ENCODE results near the gene KSR1.

KSR1 gene

DNA sequence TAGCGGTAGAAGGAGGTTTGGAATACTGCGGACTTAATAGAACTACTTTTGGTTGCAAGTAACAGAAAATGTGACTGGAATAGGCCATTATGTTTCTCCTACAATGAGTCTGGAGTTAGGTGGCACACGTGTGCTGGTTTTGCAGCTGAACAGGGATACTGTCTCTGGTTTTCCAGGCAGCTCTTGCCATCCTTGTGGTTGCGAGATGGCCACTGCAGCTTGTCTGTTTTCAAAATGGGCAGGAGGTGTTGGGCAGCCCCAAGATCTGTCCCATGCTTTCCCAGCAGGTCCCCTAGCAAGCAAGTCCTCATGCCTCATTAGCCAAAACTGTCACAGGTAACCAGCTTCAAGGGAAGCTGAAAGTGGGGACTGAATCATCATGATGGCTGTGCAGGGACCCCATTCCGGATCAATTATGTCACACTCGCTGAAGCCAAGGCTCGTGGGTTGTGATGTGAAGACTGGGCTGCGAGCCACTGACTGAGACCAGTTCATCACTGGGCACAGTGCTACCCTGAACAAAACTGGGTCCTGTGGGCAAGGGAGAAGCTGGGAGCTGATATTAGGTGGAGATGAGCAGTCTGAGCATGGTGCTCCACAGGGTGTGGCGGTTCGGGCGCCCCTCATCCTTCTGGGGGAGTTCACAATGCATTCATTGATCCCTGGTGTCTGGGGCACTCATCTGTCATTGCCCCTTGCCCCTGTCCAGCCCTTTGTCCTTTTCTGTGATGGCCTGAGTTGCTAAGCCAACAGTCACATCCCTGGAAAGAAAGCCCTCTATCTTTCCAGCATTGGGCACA lies 82.1 kb downstream of the KSR1 start:
- FAIRE-seq: no peak

DNA sequence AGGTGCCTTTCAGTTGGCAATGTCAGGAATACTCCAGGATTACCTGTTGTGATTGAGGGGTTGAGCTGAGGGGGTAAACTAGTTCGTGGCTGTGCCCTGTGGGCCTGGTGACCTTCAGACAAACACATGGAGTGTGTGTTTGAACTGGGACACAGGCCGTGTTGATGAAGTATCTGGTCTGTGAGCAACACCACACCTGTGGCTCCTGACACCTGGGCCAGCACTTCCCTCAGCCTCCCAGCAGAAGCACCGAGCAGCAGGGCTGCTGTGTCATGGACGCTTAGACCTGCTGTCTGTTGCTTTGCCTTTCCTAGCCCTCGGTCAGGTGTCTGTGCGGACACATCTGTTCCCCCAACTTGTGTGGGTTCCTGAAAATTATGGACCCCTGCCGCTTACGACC lies 82.9 kb downstream of the KSR1 start:
- no peak for FAIRE-seq

DNA sequence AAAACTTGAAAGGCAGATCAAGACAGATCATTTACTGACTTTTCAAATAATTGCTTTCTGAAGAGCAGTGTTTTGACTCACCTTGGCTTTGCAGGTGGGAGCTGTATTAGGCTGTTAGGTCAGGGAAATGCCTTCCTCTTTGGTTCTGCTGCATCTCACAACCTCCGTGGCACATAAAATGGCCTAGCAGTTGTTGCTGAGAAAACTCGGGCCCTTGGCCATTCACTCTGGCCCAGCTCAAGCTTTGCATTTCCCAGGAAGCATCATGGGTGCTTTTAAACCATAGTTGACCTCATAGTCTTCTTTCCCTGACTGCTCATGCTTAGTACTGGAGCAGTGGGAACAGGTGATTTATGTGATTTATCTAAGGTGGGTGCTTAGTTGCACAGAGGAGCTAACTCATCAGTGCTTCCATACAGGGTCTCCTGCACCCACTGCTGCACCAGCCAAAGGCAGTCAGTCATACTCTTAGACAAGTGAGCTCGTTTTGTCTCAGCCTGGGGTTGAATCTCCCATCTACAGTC lies 83.6 kb downstream of the KSR1 start:
- no peak for FAIRE-seq

DNA sequence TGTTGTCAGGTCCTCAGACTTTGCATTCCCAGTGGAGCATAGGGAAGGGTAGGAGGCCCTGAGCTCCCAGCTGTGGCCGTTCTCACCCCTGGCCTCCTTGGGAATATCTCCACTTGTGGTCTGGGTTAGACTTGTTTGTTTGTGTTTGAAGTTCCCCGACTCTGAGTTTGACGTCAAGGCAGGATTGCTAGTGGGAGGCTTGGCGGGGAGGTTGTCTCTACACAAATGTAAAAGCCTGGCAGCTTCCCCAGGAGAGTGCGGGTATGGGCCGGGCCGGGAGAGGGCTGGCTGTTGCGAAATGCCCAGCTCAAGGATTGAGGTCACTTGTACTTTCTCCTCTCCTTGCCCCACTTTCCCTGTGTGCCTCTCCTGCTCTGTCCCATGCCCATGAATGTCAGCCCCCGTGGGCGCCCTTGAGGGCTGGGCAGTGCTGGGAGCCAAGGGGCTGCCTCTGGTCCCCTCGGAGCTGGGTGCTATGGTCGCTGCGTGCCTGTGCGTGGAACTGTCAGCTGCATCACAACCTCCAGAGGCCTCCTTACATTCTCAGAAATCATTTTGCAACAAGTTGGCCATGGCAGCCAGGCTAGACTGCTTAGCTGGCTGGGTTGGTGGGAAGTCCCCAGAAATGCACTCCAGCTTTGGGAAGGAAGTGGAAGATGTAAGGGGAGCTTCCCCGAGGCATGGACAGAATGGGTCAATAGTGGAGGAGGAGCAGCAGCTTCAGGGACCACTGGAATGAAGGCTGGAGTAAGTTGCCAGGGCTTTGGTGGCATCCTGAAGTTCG lies 84.3 kb downstream of the KSR1 start:
- no peak for FAIRE-seq

DNA sequence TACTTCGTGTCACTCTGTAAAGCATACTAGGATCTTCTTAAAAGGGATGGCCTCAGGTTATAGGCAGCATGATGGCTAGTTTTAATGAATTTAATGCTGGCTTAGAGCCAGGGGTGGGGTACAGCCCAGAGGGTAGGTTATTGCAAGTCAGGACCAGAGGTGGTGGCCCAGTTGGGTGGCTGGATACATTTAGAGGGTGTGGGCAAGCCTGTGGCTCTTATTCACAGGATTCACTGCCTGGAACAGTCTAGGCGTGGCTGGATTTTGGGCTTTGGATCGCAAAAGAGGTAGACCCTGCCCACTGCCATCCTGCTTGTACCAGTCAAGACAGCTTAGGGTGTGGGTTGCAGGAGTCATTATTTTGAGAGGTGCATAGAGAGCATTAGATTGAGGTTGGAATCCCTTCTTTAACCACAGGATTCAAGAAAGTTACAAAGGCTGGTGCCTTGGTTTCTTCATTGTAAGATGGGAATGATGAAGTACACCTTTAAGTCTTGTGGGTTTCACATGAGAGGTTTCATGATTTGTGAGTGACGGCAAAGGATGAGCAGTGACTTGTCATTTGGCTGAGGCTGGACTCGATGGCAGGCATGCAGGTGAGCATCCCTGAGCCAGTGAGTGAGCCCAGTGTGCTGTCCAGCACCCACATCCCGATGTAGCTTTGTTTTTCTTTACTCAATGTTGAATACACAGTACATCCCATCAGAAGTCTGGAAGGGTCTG lies 85.2 kb downstream of the KSR1 start:
- FAIRE-seq: no peak

DNA sequence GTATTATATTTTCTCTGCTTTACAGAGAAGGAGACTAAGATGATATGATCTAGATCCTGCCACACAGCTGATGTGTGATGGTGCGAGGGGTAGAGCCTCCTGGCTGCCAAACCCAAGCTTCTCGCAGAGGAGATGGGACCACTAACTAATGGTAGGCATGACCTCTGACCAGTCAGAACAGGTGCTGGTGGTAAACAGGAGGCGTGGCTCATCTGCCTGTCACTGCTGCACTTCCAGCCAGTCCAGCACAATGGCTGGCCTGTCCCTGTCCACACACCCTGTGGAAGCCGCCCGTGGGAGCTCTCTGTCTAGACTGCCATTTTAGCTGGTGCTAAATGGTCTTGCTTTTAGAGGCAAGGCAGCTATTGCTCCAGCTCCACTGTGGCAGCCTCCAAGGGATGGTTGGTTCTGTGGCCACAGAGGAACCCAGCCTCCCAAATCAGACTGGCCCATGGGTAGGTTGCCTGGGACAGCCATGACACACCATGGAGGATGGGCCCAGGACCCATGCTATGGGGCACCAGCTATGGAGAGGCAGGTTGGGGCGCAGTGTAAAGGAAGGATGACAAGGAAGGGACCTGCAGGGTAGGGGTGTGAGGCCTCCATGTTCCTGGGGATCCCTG lies 86.7 kb downstream of the KSR1 start:
- FAIRE-seq: no peak

DNA sequence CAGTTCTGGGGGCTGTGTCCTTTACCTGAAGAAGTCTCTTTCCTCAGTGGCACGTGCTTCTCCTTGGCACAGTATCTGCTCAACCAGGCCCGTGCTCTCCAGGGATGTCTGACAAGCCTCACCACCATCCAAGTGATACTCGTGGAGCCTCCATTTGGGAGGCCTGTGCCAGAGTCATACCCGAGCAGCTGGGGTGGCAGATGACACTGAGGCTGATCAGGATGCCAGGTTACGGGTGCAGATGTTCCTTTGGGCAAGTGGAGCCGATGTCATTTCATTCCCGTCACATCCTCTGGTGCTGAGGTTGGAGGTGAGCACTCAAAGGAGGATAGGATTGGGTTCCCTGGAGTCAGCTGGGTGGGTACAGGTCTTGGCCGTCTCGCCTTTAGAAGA lies 87.2 kb downstream of the KSR1 start:
- no peak for FAIRE-seq

DNA sequence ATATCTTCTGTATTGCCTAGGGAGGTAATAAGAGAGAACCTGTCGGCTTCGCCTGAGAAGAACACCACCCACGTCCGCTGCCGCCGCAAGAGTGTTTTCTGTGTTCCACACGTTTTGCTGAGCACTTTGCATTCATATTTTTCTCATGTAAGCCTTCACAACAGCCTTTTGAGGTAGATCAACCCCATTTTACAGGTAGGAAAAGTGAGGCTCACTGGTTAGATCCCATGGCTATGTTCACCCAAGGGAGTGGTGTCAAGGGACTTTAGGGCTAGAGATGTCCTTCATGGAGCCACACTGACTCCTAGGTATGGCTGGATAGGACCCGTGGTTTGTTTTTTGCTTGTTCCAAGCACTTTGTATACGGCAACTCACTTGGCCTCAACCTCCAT lies 87.7 kb downstream of the KSR1 start:
- FAIRE-seq: no peak

DNA sequence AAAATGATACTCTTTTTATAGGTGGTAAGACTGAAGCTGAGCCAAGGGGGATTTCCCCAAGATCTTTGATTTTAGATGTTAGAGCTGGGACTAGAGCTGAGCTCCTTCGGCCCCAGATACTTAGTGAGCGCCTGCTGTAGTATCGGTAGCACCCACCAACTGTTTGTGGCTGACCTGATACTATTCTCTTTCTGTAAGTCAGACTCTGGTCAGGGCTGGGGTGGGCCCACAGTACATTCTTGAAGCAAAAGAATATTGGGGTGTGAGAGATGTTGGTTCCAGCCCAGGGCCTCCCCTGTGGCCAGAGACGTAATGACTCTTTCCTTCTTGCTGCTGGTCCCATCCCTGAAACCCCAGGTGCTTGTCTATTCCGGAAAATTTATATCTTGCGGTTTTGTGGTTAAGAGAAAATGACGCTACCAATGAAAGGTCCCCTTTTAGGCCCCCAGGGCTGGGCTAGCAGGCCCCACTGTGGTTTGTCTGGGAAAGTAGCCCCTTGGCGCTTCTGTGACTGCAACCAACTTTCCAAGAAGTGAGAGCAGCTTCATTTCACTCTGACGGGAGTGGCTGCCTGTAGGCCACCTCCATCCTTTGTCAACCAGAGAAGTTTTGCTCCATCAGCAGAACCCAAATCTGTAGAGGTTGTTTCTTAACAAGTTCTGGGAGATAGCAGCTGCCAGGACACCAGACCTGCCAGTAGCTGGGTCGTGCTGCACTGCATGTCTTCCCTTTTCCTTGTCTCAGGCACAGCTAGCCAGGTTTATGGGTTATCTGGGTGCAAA lies 88.3 kb downstream of the KSR1 start:
- FAIRE-seq: no peak

DNA sequence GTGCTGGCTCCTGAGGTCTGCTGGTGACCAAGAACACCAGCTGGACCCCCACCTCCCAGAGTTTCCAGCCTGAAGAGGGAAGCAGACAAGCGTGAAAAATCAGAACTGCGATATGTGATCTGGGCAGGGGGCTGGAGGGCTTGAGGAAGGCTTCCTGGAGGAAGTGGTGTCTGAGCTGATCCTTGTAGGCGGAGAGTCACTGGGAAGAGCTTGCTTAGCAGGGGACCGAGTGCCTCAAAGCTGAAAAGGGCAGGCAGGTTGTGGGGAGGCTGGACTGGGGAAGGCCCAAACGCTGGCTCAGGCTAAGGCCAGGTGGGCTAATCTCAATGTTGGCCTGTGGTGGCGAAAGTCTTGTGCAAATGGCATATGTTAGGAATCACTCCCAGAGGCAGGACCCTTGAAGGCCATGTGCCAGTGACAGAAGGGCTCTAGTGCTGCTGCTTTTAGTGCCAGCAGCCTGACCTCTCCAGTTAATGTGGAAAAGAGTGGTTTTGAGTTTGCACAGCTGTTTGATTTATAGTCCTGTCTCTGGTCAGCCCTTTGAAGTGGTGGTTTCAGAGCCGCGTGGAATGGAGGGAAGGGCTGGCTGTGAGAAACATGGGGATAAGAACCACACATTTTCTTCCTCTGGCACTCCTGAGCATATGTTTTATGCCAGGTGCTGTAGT lies 89.4 kb downstream of the KSR1 start:
- FAIRE-seq: no peak

DNA sequence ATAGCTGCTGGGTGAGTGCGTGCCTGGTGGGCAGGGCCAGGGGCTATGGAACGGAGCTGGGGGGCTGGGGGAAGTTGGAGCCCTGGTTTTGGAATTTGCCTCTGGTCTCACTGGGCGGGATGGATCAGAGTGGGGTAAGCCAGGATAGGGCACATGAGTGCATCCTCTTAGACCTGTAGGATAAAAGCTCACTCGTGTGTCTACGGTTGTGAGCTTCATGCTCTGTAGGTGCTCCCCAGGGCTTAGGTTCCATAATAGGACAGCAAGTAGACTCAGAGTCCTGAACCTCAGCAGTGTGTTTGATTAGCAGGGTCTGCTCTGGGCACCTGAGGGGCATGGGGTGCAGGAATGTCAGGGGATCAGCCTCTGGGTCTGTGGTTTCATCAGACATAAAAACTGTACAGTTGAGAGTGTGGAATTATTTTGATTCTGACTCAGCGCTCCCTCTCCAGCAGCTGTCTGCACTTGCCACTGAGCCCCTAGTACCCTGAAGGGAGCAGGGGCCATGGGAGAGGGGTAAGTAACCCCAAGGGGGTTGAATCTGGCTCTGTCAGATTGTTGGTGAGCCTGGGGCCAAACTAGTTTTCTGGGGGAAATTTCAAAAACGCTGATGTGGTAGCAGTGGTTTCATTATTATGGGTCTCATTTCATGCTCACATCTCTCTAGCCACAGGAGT lies 90.5 kb downstream of the KSR1 start:
- no peak for FAIRE-seq

DNA sequence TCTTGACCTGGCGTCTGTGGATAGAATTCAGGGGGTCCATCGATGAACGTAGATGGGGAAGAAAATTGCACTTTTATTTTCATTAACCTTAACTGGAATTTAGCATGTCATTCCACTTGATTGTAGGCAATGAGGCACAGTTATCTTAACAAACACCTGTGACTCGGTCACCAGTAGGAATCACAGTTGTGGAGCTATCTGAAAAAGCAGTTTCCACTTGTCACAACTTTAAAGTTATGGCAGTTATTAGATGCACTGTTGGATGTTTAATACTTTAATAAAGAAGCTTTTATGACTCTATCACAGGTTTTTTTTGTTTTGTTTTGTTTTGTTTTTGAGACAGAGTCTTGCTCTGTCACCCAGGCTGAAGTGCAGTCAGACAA lies 91.0 kb downstream of the KSR1 start:
- no peak for FAIRE-seq

DNA sequence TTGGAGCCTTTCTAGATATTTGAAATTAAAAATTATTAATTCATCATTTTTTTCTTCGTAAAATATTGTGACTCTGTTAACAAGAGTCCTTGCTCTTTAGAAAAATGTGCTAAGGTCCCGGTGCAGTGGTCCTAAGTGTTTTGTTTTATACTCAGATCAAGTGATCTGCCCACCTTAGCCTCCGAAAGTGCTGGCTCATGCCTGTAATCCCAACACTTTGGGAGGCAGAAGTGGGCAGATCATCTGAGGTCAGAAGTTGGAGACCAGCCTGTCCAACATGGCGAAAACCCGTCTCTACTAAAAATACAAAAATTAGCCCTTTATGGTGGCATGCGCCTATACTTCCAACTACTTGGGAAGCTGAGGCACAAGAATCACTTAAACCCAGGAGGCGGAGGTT lies 92.1 kb downstream of the KSR1 start:
- FAIRE-seq: no peak

DNA sequence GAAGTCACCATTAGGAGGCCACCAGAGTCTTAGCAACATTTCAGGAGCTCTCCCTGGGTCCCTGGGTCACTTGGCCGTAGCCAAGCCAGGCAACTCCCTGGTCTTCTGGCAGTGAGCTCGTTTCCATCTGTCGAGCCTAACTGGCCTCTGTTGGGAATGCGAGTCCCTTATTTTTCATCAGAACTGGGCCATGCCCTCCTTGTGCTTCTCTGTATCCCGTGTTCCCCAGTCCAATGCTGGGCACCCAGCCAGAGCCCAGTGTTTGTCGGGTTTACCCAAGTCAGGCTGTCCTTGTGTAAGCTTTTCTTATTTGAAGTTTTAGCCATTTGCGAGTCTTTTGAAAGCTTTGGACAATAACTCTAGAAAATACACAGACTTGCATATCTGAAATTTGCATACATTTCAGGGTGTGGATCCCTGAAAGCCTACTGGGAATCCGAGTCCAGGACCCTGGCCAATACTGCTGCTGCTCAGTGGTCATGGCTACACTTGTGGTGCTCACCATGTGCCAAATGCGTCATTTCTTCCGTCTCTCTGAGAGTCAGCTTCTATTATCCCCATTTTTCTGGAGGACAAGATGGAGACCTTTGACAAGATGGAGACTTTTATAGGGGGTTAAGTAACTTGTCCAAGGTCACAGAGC lies 93.1 kb downstream of the KSR1 start:
- no peak for FAIRE-seq

DNA sequence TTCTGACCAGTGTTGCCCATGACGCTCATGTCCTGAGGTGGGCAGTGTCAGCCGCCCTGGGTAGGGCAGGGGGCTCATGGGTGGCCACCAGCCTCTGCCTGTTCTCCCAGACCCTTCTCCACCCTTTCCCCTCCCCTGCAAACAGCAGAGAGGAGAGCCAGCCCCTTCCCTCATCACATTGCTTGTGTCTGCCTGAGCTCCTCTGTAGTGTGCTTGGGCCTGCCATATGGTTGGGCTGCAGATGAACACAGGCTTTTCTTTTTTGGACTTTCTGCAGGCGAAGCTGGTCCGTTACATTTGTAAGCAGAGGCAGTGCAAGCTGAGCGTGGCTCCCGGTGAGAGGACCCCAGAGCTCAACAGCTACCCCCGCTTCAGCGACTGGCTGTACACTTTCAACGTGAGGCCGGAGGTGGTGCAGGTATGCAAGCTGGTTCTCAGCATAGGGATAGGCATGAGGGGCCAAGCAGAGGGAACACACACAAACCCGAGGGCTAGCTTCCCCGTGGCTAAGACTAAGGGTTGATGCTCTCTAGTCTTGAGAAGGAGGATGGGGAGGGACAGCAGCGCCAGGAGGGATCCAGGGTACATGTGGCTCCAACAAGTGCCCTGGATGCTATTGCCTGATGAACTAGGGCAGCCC lies 94.2 kb downstream of the KSR1 start:
- no peak for FAIRE-seq

DNA sequence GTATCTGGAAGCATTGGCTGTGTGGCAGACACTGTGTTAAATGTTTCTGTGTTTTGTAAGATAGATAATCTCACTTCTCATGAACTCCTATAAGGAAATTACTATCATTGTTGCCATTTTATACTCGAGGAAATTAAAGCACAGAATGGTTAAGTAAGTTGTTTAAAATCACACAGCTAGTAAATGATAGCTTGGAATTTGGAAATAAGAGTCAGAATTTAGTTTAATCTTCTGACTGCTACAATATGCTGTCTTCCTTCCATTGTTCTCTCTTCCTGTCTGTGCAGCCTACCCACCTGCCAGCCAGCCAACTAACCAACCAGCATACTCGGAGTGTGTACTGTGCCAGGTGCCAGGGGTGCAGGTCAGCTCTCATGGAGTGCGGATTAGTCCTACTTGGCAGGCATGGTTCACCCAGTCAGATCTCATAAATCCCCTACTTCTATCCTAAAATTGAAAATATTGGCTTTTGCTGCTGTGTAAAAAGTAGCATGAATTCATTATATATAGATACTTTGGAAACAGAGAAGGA lies 94.8 kb downstream of the KSR1 start:
- FAIRE-seq: no peak

DNA sequence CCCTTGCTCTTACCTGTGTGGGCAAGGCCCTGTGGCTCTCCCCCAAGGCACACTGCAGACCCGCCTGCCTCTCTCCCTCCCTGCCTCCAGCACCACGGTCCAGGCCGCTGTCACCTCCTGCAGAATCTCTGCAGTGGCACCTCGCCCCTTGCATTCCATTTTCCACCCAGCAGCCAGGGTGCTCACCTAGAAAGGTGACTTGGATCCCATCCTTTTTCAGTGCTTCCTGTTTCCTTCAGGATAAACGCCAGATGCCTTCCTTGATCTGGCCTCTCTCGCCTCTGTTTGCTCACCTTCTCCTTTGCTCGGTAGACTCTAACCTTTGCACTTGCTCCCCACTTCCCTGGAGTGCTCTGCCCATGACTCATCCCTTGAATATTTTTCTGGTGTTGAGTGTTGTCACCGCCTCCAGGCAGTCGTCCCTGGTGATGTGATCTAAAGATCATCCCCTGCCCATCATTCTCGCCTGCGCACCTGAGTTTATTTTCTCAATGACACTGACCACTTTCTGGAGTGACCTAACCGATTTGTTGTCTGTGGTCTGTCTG lies 95.5 kb downstream of the KSR1 start:
- no peak for FAIRE-seq

DNA sequence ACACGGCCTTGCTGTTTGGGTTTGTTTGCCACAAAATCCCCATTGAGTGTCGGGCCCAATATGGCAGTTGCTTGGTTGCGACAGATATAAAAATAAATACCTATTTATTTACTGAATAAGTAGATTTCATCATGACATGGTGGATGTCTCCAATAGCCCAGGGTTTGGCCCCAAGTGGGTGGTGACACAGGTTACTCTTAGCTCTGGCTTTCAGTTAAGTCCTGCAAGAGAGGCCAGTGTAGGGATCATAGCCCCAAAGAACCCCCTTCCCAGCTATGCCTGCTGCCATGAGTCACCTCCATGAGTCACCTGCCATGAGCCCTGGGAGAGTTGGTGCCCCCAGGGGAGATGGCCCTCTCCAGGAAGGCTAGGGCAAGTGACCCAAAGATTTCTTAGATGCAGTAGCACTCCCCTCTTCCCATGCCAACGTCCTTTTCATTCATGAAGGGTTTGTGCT lies 96.1 kb downstream of the KSR1 start:
- no peak for FAIRE-seq

DNA sequence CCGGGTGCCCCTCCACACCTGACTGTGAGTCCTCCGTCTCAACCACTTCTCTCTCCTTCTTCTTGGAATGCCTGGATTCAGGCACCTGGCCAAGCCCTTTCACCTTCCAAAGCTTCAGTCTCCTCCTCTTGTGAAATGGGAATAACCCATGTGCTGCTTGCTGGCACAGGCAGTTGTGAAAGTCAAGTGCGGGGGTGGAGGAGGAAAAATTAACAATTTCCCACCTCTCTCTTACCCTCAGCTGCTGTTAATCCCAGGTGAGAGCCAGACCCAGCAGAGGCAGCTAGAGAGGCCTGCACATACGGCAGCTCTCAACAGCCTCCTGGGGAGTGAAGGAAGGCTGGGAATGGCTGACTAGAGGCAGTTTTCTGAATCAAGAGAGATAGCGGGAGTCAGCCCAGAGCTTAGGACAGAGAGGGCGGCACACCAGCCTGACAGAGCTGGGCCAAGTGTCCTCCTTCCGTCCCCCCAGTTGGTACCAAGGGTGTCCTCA lies 96.8 kb downstream of the KSR1 start:
- no peak for FAIRE-seq

All from colon (tissue), 2 donors.